Heart left ventricle (tissue), 13 donors: ENCODE measurements around the gene KIAA0753.

Experiments used
- CTCF ChIP-seq, 12 donors: fragments of 200-600 bp; sonication (generic) in 4 of 12; IDR thresholded peaks; one replicate each; pipeline versions ENCODE4 v1.5.0 to v1.8.0; 2018 to 2022; ENCODE audit warnings: antibody characterized with exemption in 12 of 12, mild to moderate bottlenecking in 5 of 12
- POLR2A ChIP-seq, 2 donors: fragments of 450-650 bp; IDR thresholded peaks; one replicate each; pipeline ENCODE4 v1.6.1; 2017; ENCODE audit warnings: antibody characterized with exemption in 2 of 2, mild to moderate bottlenecking in 2 of 2, moderate library complexity in 2 of 2
- donor health status: ischemic (EF 13 %, LVEDD 7.1; RV severe dilation, severe dysfunction).
- donor health status: DM: no; HTN: yes; CAD: no.
- donor health status: DM: no; HTN: no; CAD: no.
- donor health status: ischemic (EF 25% LVEDD 6.9; RV normal size, moderate dysfunction).
- donor health status: ischemic (EF 25% LVEDD 5.7; RV mildly dilated, moderate dysfunction).
- donor health status: ischemic (EF 35%, LVEDD 5.7; RV mildly dilated, moderate dysfunction).
- donor health status: nonischemic (EF 11% LVEDD 7.7; RV severe dilation, severe dysfunction).
- donor health status: DM: yes; HTN: yes; CAD: no.
- donor health status: PGD.
- donor health status: ischemic (EF 29% LVEDD 5.4; RV normal size, mild dysfunction).
- donor health status: nonischemic (EF 23%, LVEDD 6.1; RV moderate dilation, normal function).

GRCh38 chr17:6548034-6548433 is 92.5 kb downstream of the KIAA0753 start:
- TF ChIP-seq CTCF (IDR thresholded peaks at IDR 0.05) (no peak), POLR2A (IDR thresholded peaks at IDR 0.05) (no peak)
